HG02571 (cell line): Measurements from ENCODE around the gene TMEM178B.
"Not testable (repeated sequence)": the region's sequence is repeated elsewhere in the genome, so short reads cannot be mapped to it uniquely, and the experiment has no call there.

Experiments used
- ATAC-seq: cut with Tn5 transposase; IDR thresholded peaks from one replicate; pipeline ENCODE4 v1.9.1; 2021; ENCODE audit warnings: mild to moderate bottlenecking, moderate library complexity; ENCODE audit not compliant: unreplicated experiment

TMEM178B gene

DNA sequence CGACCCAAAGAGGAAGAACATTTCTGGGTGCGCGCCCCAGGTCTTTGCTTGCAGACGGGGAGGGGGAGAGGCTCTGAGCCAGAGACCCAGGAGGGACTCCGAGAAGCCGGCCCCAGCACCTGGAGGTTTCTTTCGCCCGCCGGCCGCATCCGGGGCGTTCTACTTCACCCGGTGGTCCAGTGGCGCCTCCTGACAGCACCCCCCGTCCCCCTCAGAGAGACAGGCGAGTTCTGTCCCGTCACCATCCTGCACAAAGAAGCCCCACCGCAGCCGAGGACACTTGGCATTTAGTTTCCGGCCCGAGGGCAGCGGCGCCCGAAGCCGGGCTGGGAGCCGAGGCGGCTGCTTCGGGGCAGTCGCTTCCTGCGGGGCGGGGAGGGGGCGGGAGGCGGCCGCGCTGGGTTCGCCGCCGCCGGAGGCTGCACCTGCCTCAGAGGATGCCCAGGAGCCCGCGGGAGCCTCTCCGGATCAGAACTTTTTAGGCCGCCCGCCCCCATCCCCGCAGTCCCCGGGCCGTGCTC, at the start of gene TMEM178B:
Gene TMEM178B, plus strand, starts transcription at position 424 of the 521 bp plus-strand sequence.
- no peak for ATAC-seq

DNA sequence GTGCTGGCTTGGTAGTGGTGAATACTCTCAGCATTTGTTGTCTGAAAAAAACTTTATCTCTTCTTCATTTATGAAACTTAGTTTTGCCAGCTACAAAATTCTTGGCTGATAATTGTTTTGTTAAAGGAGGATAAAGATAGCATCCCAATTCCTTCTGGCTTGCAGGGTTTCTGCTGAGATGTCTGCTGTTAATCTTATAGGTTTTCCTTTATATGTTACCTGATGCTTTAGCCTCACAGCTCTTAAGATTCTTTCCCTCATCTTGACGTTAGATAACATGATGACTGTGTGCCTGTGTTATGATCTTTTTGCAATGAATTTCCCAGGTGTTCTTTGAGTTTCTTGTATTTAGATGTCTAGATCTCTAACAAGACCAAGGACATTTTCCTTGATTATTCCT, 49.2 kb upstream of the TMEM178B start:
- no peak for ATAC-seq

DNA sequence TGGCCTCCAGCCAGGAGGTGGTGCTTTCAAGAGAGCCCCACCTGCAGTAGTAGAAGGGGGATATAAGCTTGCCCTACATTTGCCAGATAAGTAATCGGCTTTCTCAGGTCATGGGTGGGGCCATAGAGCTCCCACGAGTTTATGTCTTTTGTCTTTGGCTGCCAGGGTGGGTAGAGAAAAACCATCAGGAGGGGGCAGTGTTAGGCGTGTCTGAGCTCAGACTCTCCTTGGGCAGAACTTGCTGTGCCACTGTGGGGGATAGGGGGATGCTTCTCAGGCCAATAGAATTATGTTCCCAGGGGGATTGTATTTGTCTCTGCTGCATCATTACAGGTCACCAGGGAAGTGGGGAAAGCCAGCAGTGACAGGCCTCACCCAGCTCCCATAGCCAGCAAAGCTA, 46.8 kb upstream of the TMEM178B start:
- ATAC-seq = no peak

DNA sequence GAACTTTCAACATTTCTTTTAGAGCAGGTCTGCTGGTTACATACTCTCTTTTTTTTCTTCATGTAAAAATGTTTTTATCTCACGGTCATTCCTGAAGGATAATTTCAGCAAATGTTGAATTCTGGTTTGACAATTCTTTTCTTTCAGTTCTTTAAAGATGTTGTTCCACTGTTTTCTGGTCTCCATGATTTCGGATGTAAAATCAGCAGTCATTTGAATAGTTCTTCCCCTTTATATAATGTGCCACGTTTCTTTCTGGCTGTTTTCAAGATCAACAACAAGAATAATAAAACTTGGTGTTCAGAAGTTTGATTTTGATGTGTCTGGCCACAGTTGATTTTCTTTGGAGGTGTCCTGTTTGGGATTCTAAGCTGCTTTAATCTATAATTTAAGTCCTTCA, 45.1 kb upstream of the TMEM178B start:
- ATAC-seq = no peak

DNA sequence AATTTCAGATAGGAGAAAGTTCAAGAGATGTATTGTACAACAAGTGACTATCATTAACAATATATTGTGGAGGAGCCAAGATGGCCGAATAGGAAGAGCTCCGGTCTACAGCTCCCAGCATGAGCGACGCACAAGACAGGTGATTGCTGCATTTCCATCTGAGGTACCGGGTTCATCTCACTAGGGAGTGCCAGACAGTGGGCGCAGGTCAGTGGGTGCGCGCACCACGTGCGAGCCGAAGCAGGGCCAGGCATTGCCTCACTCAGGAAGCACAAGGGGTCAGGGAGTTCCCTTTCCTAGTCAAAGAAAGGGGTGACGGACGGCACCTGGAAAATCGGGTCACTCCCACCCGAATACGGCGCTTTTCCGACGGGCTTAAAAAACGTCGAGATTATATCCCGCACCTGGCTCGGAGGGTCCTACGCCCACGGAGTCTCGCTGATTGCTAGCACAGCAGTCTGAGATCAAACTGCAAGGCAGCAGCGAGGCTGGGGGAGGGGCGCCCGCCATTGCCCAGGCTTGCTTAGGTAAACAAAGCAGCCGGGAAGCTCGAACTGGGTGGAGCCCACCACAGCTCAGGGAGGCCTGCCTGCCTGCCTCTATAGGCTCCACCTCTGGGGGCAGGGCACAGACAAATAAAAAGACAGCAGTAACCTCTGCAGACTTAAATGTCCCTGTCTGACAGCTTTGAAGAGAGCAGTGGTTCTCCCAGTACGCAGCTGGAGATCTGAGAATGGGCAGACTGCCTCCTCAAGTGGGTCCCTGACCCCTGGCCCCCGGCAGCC, 41.1 kb upstream of the TMEM178B start:
- ATAC-seq = not testable (repeated sequence)

DNA sequence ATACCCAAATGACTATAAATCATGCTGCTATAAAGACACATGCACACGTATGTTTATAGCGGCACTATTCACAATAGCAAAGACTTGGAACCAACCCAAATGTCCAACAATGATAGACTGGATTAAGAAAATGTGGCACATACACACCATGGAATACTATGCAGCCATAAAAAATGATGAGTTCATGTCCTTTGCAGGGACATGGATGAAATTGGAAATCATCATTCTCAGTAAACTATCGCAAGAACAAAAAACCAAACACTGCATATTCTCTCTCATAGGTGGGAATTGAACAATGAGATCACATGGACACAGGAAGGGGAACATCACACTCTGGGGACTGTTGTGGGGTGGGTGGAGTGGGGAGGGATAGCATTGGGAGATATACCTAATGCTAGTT, 35.8 kb upstream of the TMEM178B start:
- ATAC-seq = not testable (repeated sequence)

DNA sequence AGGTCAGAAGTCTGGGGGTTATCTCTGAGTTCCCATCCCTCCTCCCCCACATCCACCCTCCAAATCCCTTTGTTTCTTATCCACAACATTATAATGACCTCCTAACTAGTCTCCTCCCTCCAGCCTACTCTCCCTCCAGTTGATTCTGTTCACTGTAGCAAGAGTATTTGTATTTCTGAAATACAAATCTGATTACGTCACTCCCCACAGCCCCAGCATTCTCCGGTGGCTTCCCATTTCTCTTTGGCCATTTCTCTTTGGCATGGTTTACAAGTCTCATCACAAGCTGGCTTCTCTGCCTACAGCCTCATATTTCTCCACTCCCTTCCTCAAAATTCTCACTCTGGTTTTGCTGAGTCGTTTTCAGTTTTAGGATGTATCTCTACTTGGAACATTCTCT, 34.5 kb upstream of the TMEM178B start:
- no peak for ATAC-seq

DNA sequence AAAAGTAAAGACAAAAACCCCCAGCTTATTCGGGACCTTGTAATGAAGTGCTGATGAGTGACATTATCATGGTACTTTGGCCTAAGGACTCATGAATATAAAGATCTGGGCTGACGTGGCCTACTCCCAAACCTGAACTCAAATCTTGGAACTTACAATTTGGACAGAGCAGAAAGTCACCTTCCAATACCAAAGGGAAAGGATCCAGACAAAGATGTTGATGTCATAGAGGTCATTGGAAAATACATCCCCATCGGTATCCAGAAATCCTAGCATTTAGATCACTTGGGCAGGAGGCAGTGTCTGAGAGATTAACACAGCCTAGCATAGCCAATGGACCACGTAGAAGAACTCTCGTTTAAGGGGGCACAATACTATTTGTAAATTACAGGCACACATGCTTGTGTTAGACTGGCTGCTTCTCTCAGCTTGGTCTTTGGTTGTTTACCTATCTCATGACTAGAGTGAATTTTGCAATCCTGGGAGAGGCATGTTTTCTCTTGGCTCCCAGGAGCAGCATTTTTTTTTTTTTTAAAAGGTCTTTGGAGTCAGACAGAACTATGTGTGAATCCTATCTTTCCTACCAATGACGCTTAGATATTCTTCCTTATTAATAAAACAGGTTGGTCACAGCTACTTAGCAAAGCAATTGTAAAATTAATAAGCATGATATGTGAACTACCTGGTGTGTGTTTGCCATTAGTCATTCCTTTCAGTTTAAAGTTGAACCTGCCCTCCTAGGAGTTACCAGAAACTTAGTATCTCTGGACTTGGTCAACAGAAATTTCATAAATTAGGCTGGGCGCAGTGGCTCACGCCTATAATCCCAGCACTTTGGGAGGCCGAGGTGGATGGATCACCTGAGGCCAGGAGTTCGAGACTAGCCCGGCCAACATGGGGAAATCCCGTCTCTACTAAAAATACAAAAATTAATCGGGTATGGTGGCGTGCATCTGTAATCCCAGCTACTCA, 31.4 kb upstream of the TMEM178B start:
- ATAC-seq = no peak

DNA sequence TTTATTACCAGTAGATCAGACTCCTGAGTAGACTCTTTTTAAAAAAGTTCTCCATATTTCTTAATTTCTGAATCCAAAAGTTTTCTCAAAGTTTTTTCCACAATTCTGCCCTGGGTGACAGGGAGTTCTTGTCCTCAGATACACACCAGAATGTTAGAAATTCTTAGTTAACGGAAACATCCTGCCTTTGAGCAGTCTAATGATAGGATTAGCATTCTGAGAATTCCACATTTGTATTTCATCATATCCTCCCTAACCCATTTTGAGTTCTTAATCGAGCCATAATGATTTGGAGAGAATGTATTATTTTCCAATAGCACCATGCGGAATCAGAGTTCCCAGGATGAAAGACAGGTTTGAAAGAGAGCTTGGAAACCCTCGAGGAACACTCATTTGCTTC, 30.2 kb upstream of the TMEM178B start:
- ATAC-seq = no peak

DNA sequence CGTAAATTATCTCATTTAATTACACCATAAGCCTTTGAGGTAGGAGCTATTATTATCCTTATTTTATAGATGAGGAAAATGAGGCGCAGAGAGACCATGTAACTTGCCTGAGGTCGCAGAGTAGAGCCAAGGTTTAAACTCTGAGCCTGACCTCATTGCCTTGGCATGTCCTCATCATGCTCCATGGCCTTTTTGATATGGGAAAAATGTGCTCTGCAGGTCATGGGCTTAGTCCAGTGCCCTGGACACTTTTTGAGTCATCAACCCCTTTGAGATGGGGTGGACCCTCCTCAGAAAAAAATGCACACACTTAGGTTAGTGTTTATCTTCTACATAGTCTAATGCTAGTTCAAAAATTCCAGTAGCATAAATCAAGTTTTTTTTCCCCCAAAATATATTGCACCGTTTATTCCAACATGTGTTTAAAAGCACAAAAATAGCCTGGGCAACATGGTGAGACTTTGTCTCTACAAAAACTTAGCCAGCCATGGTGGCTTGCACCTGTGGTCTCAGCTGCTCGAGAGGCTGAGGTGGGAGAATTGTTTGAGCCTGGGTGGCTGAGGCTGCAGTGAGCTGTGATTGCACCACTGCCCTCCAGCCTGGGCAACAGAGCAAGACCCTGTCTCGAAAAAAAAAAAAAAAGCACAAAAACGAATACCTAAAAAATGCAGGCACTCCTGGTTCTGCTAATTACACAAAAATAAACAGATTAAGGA, 28.6 kb upstream of the TMEM178B start:
- no peak for ATAC-seq

DNA sequence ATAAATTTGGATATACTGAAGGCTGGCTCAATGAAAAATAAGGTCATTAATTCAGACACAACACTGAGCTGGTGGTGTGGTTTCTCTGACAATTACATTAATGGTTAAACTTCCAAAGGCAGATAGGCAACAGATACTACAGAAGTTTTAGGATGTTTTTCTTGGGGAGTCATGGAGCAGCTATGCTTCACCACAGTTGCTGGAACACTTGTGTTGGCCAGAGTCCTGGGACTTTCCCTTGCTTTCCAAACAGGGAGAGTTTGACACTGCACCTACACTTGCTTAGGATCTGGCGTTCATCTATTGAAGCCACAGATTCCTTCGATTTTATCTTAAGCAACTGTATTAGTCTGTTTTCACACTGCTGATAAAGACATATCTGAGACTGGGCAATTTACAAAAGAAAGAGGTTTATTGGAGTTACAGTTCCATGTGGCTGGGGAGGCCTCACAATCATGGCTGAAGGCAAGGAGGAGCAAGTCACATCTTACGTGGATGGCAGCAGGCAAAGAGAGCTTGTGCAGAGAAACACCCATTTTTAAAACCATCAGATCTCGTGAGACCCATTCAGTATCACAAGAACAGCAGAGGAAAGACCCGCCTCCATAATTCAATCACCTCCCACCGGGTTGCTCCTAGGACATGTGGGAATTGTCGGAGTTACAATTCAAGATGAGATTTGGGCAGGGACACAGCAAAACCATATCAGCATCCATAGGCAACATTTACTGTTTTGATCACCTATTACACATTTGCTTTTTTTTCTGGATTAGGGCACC, 27.8 kb upstream of the TMEM178B start:
- ATAC-seq = no peak

DNA sequence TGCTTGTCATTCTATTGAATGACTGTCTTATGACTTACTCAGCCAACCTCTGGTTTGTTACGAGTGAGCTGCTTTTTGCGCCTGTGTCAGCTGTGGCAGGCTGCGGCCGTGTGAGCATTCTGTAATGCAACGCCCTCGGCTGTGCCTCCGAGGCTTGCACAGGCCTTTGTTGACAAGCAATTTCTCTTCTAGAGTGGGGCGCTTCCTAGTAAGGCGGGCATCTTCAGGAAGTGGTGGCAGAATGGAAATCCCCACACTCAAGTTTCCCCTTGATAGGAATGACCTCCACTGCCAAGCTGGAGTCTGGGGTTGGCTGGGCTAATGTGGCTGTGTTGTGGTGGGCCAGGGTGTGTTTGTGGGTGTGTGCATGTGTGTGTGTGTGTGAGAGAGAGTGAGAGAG, 20.2 kb upstream of the TMEM178B start:
- no peak for ATAC-seq

DNA sequence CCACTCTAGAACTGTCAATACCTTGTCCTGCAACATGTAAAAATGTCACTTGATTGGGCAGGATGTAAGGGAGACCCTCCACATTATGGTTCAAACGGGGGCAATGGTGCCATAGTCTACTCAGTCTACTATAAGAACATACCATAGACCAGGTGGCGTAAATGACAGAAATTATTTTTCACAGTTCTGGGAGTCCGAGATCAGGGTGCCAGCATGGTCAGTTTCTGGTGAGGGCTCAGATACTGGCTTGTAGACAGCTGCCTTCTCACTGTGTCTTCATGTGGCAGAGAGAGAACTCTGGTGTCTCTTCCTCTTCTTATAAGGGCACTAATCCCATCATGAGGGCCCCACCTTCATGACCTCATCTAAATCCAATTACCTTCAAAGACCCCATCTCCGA, 18.7 kb upstream of the TMEM178B start:
- no peak for ATAC-seq

DNA sequence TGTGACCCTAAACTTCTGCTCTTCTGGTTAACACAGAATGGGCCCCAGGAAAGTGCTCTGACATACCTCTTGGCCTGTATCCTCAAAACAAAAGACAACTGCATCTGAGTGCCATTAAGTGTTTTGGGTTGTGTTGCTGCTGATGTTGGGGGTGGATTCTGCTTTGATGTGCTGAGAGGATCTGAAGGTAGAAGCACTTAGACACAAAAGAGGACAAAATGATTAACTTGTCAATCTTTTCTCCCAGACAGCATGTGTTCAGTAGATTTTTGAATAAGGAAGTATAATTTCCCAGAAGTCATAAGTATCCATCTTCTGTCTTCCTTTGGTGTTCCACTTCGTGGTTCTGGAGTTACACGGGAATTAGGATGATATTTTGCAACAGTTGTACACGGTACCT, 16.1 kb upstream of the TMEM178B start:
- no peak for ATAC-seq

DNA sequence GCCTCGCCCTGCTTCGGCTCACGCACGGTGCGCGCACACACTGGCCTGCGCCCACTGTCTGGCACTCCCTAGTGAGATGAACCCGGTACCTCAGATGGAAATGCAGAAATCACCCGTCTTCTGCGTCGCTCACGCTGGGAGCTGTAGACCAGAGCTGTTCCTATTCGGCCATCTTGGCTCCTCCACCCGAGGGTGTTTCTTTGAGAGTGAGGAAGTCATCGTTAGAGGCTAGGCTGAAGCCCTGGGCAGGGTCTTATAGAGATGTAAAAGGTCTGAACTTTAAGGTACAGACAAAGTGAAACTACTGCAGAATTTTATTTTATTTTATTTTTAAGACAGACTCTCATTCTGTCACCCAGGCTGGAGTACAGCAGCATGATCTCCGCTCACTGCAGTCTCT, 6.0 kb upstream of the TMEM178B start:
- not testable (repeated sequence) for ATAC-seq

DNA sequence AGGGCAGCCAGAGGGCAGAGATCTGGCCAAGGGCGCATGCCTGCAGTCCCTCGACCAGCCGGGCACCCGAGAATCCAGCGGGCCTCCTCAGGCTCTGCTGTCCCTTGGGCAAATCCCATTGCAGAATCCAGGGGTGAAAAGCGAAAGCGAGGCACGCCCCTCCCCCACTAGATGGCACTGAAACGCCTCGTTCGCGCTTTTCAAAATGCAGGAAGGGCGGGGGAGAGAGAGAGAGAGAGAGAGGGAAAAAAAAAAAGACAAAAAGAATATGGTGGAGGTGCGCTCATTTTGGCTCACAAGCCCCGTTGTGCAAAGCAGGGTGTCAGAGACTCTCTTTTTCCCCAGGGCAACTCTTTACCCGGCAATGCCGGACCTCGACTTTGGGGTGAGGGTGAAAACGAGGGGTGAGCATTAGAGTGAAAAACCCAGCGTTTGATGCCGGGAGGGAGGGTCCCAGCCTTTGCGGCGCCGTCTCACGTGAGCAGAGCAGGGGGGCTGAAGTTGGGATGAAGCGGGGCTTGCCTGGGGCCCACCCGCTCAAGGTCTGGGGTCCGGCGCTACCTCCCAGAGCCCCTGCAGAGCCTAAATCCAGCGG, 2.5 kb upstream of the TMEM178B start:
- ATAC-seq = no peak

DNA sequence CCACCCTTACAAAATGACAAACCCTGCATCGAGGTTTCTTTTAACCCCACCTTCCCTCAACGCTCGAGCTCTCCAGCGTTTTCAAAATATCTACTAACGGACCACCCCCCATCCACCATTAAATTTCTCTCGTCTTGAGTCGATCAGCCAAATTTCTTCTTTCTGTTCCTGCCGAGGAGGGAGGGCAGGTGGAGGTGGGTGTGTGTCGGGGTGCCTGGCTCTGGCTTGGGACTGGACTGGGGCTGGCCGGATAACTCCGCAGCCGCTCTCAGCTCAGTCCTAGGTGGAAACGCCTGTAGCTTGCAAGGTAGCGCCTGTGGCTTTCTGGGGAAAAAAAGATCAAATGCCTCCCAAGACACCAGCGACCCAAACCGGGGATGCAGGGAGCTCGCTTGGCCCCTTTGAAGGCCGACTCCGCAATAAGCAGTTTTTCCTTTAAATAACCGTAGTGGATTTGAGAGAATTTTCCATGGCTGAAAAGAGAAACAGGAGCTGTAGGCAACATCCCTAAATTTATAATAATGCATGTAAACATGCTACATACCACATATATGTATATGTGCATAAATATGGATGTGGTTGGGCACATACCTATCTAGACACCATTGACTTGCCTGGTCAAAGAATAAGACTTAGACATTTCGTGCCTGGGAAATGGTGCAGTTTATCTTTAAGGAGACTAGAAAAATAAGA, 1.9 kb upstream of the TMEM178B start:
- ATAC-seq = no peak

DNA sequence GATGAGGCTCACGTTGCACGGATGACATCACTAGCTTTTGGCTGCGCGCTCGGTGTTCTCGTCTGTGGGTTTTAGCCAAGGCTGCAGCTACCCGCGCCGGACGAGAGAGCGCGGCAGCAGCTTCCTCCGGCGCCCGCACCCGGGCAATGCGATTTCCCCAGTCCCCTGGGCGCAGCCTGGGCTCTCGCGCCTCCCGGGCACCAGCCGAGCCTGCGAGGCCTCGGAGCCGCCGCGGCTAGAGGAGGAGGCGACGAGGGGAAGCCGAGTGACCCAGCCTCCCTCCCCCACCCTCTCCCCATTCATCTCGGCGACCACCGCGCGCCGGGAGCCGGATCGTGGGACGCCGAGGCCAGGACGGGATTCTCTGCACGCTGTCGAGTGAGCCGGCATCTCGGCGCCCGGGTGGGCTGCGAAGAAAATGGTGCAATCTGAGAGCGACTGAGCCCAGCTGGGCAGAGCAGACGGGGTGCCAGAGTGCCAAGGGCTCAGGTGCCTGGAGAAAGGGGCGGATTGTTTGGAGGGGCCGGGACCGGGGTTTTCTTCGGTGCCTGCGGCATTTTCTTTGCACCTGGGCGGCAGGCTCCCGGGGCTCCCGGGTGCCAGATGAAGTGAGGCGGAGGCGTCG, 1.2 kb upstream of the TMEM178B start:
- ATAC-seq = no peak

DNA sequence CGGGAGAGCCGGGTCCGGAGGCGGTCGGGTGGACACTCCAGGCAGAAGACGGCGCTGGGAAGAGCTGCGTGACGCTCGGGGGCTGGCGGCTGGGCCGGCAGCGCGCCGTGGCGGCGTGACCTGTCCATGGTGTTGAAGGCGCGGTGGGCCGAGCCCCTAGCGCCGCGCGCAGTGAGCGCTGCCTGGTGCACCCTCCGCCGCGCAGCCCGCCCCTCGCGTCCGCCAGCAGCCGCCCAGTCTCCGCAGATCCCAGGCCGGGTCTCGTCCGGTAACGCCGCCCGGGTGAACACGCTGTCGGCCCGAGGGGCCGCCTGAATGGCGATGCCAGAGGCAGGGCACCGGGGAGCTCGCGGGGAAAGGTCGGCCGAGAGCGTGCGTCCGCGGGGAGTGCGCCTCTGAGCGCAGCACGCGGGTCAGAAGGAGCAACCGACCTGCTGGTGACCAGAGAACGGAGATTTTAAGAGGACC, 657 bp upstream of the TMEM178B start:
- ATAC-seq = no peak
